GM21515 (cell line): ENCODE results near the gene RASA3.

Source experiments
- ATAC-seq: cut with Tn5 transposase; IDR thresholded peaks from one replicate; pipeline ENCODE4 v1.9.1; 2021; ENCODE audit not compliant: unreplicated experiment

The RASA3 gene

GRCh38 chr13:114011226-114011625 is 121.2 kb downstream of the RASA3 start:
- no peak for ATAC-seq

- ATAC-seq = no peak
Observed at GRCh38 chr13:114010401-114011101, 121.9 kb downstream of the RASA3 start.

GRCh38 chr13:114009590-114010400 is 122.6 kb downstream of the RASA3 start:
- ATAC-seq = no peak

GRCh38 chr13:114008964-114009589 is 123.3 kb downstream of the RASA3 start:
- ATAC-seq = no peak

GRCh38 chr13:114007566-114007965 is 124.9 kb downstream of the RASA3 start:
- no peak for ATAC-seq

GRCh38 chr13:114005206-114005724 is 127.2 kb downstream of the RASA3 start:
- no peak for ATAC-seq

GRCh38 chr13:114004420-114005205 is 127.8 kb downstream of the RASA3 start:
- no peak for ATAC-seq

GRCh38 chr13:114002771-114003321 is 129.6 kb downstream of the RASA3 start:
- no peak for ATAC-seq

GRCh38 chr13:114002009-114002544 is 130.3 kb downstream of the RASA3 start:
- no peak for ATAC-seq

GRCh38 chr13:114001331-114002008 is 131.0 kb downstream of the RASA3 start:
- no peak for ATAC-seq

GRCh38 chr13:114000151-114001040 is 132.0 kb downstream of the RASA3 start:
- no peak for ATAC-seq

- ATAC-seq = no peak
Observed at GRCh38 chr13:113999618-113999910, 132.9 kb downstream of the RASA3 start.

GRCh38 chr13:113998781-113999617 is 133.4 kb downstream of the RASA3 start:
- no peak for ATAC-seq

- ATAC-seq = no peak
Observed at GRCh38 chr13:113997845-113998751, 134.3 kb downstream of the RASA3 start.

GRCh38 chr13:113996912-113997745 is 135.3 kb downstream of the RASA3 start:
- ATAC-seq = no peak
